HG03175 (cell line): Measurements from ENCODE around the gene EHD4.

Experiments
- ATAC-seq: cut with Tn5 transposase; IDR thresholded peaks from one replicate; pipeline ENCODE4 v1.9.1; 2021; ENCODE audit warnings: mild to moderate bottlenecking, moderate library complexity; ENCODE audit not compliant: unreplicated experiment

The EHD4 gene

DNA sequence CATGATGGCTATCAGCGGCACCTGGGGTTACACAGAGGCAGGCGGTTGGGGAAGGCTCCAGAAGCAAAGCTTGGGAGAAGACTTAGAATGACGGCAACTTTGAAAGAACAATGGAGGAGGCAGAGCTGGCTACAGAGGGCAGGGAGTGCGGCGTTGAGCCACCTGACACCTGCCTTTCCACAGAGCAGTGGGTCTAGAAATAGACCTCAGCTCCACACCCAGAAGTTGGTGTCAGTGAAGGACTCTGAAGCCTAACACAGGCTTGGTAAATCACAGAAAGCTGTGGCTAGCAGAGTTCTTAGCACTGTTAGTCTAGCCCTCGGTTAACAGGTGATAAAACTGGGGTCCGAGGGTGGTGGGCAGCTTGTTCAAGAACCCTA is 23.1 kb upstream of the EHD4 start:
- no peak for ATAC-seq

DNA sequence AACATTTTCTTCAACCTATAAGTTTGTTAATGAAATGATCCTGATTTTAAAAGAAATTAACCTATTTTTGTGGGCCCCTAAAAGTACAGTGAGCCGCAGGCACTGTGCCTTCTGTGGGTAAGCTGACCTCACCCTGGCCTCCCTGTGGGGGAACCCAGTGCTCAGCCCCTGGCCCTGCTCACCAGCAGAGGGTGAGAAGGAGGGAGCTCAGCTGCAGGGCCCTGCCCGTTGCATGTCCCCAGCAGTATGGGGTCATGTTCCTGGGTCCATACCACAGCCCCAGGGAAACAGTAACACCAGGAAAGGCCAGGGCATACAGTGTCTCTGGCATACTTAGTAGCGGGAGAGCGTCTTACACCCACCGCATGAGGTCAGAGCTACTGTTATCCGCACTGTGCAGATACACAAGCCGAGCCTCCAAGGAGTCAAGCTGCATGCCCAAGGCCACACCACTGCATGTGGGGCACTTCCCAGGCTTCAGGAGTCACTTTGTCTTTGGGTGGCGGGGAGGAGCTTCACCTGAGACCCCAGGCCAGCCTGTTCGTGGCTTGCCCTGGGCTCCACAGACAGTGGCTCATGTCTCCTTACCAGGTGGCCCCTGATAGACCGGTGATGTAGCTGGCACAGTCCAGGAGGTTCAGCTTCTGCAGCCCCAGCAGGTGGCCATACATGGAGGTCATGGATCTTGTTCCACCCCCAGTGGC is 22.6 kb upstream of the EHD4 start:
- ATAC-seq, result no peak

DNA sequence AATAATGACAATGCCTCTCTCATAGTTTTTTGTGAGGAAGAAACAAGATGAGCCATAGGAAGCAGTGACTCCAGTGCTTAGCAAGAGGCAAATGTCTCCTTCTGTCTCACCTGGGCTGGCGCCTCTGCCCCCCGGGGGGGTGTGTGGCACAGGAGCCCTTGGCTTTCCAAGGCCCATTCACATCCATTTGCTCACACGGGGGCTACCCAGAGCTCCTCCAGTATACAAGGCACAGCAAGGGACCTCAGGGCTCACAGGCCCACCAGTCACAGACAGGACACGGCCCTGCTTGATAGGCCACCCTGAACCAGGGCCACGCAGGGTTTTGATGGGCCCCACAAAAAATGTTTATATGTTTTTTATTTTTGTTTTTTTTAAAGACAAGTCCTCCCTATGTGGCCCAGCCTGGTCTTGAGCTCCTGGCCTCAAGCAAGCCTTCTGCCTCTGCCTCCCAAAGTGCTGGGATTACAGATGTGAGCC is 21.9 kb upstream of the EHD4 start:
- ATAC-seq, result no peak

DNA sequence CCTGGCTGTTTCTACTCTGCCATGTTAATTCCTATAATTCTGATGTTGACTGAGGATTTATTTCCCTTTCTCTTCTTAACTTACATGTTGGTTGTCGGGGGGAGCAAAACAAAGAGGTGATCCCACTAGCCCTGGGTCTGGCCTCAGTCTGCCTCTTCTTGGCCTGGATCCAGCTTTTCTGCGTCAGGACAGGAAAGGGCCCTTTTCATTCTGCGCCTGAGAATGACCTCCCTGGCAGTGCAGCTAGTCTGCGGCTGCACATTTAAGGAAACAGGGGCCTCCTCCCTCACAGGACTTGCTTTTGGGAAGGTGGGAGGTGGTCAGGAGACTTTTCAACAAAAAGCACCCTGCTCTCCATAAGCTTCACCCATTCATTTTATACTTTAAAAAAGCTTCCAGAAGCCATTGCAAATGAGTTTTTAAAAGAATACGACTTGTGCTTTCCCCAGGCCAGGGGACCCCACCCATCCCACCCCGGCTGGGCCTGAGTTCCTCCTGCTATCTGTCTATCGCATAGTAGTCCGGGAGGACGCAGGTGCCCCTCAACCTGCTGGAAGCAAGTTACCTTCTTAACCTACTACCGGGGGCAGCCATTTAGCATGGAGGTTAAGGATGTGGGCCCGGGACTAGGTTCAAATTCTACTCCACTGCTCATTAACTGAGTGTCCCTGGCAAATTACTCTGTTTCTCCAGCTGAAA is 21.3 kb upstream of the EHD4 start:
- no peak for ATAC-seq

DNA sequence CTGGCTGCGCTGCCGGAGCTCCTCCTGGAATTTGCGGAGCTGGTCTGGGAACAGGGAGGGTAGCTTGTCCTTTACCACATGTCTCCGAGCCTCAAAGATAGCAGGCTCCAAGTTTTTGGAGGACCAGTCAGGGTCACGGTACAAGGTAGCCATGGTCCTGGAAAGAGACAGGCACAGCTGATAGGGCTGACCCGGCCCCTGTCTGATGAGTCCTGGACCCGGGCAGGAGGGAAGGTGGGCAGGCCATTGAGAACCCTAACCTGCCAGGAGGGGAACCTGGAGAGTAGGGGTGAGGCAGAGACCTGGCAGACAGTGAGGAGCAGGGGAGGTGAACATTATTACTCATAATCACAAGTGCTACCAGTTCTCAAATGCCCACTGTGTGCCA is 20.4 kb upstream of the EHD4 start:
- no peak for ATAC-seq

DNA sequence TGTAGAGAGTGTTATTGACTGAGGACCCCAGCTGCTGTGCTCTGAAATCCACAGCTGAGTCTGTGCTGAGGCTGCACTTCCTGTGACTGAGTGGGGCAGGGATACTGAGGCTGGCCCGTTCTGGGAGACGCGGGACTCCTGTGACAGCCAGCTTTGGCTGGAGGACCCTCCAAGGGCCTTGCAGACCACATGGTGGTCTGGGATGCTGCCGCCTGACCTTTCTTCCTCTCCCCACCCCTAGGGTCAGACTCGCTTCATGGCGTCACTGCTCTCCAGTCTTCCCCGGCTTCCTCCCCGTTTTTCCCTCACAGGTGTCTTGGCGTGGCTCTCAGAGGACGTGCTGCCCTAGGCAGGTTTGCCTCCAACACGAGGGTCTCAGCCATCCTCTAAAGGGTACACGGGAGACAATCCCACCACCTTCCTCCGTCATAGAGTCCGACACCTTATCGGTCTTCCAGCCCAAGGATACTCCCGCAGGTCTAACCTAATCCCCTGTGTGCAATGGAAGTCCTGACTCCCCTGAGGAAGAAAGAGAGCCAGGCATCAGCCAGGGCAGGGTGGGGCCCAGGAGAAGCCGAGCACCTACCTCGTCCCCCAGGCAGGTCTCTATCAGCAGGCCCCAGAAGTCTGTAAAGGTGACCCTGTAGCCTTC is 19.9 kb upstream of the EHD4 start:
- ATAC-seq, result no peak

DNA sequence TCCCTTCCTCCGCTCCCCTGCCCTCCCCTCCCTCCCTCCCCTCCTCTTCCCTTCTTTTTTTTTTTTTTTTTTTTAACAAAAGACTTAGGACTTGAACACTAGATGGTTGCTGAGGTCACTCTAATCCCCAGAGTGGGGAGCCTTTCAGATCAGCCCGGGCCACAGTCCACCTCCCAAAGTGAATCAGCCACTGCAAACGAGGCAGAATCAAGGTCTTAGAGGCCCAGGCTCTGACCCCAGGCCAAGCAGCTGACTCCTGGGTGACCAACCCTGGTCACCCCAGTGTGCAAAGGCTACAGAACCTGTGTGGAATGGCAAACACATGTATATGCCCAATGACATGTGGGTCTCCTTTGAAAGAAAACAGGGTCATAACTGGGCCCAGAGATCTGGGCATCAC is 18.3 kb upstream of the EHD4 start:
- no peak for ATAC-seq

DNA sequence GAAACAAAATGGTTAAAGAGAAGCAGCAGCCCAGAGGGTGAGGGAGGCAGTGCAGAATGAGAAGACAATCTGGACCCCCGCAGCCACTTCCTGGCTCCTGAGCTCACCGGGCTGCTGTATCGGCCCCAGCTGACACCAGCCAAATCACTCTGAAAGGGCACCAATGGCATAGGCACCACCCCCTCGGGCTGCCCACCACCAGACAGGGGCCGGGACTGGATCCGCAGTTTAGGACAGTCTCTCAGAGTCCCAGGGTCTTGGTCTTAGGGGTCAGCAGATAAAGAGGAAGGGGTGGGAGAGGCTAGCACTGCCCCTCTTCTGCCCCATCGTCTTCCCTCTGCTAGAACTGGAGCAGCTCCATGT is 17.9 kb upstream of the EHD4 start:
- ATAC-seq, result no peak

DNA sequence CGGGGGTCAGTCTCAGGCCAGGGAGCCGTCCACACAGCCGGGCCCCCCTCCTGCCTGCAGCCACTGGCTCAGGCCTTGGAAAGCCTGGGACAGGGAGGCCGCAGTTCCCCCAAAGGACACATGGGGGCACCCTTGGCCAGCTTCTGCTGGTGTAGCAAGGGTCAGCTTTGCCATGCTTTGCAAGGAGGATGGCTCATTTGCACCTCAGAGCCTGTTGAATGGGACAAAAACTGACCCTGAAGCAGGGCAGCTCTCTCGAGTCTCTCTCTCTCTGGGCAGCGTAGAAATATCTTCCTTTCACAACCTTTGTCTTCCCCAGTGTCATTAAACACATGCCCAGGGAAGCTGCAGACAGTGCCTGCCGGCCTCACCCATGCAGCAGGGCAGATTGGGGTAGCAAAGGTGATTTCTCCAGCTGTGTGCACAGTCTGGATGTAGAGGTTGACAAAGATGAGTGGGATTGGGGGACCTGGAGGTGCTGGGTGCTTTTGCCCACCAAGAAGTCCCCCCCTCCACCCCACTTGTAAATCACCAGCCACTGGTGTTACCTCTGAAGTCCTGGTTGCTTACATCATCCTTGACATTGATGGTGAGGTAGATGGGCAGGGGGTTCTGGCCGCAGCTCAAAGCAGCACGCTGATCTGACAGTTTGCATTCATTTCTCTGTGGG is 17.4 kb upstream of the EHD4 start:
- ATAC-seq, result peak; percentile 69

DNA sequence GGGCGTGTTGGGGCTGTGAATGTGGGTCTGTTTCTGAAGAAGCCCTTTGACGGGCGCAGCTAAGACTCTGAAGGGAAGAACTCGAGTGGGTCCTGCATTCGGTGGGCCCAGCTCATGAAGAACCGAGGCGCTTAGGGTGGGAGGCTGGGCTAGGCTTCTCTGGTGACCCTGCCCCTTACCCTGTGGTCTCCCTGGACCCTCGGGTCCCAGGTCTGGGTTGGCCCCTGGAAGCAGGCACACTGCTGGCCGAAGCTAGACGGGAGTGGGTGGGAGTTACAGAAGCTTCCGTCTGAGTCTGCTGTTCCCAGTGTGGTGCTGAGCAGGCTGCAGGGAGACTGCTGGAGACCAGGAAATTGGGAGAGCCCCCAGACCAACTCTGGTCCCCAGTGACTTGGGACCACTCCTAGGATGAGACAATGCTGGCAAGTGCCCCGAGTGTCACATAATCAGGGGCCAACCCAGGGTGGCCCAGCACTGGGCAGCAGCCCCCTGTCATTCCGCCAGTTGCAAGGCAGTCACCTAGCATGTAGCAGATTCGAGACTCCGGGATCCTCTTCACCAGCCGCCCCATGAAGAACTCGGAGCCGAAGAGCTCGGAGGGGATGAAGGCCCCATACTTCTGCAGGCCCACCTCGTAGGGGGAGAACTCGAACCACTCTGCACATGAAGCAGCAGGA is 16.7 kb upstream of the EHD4 start:
- ATAC-seq, result no peak

DNA sequence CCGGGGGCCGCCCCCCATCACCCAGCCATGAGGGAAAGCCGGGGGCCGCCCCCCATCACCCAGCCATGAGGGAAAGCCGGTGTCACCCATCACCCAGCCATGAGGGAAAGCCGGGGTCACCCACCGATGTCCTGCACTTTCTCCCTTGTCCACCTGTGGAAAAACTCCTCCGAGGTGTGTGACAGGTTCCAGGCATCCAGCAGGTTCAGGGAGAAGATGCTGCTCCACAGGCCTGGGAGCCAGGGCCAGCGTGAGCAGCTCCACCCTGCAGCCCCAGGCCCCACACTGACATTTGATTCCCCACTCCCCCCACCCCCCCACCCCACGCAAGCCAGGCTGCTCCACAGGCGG is 15.5 kb upstream of the EHD4 start:
- ATAC-seq, result no peak

DNA sequence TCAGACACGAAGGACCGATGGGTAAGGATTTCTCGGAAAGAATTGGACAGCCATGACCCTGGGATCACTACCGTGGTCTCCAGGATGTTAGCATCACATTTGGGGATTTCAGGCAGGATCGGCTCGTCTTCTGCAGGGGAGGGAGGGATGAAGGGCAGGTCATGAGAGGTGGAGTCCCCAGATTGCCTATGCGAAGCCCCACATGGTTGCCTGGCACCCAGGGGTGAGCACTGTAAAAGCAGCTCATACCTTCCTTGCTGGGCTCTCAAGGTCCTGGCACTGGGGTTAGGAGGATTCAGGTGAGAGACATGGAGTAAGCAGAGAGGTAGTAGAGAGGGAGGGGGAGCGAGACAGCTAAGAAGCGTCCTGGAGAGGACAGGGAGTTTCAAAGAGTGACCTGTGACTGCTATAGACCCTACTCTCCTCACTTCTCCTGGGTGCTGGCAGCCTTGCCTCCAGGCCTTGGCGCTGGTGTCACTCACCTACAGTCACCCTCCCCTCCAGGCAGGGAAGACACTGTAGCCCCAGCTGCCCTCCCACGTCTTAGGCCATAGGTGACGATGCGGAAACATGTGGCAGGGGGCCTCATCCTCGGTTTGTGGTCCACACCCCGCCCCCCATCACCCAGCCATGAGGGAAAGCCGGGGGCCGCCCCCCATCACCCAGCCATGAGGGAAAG is 15.0 kb upstream of the EHD4 start:
- ATAC-seq, result no peak

DNA sequence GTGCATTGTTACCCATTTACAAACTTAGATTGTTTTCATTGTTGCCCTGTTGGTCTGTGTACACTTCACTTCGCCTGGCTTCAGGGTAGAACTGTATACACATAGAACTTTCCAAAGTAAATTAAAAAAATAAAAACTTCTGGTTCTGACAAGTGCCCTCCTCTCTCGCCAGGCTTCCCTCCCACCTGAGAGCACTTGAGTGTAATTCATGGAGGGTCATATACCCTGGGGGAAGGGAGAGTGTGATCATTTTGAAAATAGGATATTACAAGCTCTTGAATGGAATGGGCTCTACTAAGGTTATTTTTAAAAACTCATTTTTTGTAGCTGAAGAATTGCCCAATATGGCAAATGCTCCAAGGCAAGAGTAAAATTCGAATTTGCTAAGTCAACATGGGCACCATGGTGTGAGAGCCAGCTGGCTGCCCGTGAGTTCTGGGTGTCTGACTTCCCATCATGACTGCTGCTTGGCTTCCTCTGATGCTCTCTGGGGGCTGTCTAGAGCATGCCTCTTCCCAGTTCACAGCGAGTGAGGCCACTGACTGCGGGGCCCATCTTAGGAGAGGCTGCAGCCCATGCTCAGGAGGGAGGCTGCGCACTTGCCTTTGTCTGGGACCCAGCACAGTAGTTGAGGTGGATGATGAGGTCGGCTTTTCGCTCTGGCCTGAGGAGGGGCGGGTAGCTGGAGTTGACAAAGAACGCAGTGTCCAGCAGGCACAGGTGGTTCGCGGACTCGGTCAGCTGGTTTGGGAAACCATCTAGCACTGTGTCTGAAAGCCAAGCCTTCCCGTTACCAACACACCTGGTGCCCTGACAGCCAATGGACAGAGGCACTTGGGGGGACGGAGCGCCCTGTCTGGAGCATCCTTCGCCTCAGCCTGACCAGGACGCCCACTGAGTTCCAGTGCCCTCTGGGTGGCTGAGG is 13.1 kb upstream of the EHD4 start:
- no peak for ATAC-seq

DNA sequence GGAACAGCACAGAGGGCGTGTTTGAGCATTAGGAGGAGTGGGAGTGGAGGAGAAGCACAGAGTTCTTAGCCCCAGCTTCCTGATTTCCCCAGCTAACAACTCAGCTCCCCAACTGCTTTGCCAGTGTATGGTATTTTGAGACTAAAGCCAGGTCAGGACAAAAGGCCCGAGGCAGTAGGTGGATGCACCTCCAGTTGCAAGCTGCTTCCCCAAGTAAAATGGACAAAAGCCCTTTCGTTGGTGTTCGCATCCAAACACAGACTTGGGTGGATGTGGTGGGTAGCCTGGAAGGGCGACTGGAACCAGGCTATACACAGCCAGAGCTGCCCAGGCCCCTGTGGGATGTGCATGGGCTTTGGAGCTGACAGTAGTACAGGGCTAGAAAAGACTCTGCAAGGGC is 12.3 kb upstream of the EHD4 start:
- no peak for ATAC-seq

DNA sequence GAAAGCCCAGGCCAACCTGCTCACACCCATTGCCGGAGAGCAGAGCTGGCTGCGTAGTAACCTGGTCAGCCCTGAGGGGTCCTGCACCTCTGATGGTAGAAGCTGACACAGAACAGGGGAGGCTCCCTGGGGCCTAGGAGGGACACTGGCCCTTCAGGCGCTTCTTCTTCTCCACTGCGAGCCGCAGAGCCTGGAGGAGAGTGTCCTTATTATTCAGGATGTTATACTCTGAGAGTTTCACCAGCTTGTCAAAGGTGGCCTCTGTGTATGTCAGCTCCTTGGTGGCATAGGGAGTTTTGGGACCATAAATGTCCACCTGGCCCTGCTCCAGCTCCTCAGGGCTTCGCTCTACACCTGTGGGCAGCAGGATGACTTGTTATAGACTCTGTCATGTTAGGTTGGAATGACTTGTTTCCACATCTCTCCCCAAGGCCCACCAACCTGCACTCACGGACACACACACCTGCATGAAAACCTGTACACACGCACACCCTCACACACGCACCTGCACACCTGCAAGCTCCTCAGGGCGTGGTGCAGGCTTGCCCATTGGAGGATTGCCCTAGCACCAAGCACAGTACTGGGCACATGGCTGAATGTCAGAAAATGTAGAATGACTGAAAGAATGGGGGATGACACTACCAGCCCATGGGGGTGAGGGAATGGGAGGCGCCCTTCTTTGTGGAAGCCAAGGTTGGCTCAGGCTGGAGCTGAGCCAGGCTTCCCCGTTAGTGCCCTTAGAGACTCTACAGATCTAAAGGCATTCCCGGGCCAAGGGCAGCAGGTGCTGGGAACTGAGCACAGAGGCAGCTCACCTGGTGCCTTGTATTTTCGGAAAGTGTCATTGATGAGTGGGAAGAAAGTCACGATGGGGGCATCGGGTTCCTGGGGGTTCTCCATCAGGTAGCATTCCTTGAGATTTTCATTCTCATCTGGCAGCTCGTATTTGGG is 11.5 kb upstream of the EHD4 start:
- no peak for ATAC-seq

DNA sequence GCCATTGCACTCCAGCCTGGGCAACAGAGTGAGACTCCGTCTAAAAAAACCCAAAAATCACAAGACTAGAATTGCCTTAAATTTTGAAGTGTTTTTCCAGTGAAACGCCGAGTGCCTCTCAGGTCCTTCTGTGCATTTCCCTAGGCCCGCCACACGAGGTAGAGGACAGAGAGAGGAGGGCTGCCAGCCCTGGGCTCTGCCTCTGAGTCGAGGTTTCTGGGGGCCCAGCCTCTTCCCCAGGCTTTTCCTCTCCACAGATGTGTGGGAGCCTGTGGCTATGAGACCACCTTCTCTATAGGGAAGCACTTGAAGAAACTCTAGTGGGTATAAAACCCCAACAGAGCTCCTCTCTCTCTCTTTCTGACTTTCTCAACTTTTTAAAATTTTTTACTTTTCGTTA is 10.9 kb upstream of the EHD4 start:
- no peak for ATAC-seq

DNA sequence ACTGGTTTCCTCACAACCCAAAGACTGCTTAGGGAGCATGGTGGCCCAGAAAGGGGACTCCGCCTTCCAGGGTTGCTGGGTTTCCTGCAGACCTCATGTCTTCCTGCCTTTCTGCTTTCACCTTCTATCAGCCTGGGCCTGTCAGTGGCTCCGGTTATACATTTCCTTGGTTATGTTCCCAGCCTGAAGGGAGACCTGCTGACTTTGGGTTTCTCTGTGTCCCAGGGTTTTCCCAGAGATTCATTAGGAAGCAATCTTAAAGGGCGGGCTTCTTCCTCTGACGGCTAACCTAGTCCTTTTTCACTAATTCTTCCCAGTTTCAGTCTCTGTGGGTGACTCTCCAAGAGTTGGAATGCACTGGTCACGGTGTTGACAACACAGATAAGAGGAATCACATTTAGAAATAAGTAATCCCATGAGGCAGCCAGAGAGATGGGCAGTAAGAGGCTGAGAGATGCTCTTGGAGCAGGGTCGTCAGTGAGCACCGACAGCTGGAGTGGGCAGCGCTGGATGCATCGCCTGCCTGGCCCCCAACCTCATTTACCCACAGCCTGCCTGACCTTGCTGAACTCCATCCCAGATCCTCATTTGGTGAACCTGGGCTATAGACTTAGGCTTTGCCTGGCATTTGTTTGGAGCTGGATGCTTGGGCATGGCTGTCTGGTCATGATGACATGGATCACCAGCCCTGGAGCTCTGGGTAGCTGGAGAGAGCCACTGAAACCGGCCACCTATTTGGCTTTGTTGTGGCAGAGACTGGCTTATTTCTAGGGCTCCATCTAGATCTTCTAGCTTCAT is 10.0 kb upstream of the EHD4 start:
- ATAC-seq, result no peak
